HCT116 (cell line): Measurements from ENCODE around the gene CAND2. TPM values are rescaled to one million over a fixed set of nuclear protein-coding genes. Genes with fewer than 3 reads are reported as not detected.

Experiments
- ATAC-seq: fragments of 200-7000 bp; cut with Tn5 transposase; 2 replicates; pipeline ENCODE4 v1.9.1; 2020; ENCODE audit warnings: mild to moderate bottlenecking, moderate library complexity
- BruUV-seq: library from RNA; stranded (reverse); fragments of 400-500 nt; replicated peaks from 2 replicates; lab custom pipeline; 2021; lab: Mats Ljungman, UMichigan
- CTCF ChIA-PET: fragments of 300-600 bp; sonication (Branson Sonifier 250); formaldehyde crosslinking; loops from one replicate; lab custom pipeline; 2021; ENCODE audit warnings: antibody characterized with exemption; lab: Charles Lee
- POLR2A ChIA-PET: fragments of 300-600, 350-600 bp; sonication (Branson Sonifier 250); formaldehyde crosslinking; loops from one replicate; lab custom pipeline; 2021; ENCODE audit warnings: antibody characterized with exemption; lab: Charles Lee
- RAD21 ChIA-PET, 2 experiments: fragments of 300-600 bp; sonication (Branson Sonifier 250); formaldehyde crosslinking; loops; one replicate each; lab custom pipeline; 2023; ENCODE audit warnings: low total read pairs in 2 of 2; ENCODE audit not compliant: uncharacterized antibody in 2 of 2, unreplicated experiment in 2 of 2, low non-redundant PET in 1 of 2; lab: Charles Lee
- DNase-seq: peaks from one replicate; pipeline ENCODE4 v3.0.0-alpha.2; 2010; ENCODE audit warnings: low read depth, low spot score
- H2AFZ ChIP-seq: fragments of 200-600 bp; shearing (Covaris generic), sonication (generic); 2 replicates; pipeline ENCODE4 v1.6.1; 2017; ENCODE audit warnings: low read depth, mixed run types, mixed read lengths, antibody characterized with exemption, low read length; ENCODE audit not compliant: poor library complexity, severe bottlenecking
- H3K27ac ChIP-seq: 2 replicates; pipeline ENCODE4 v1.5.1; 2012; ENCODE audit warnings: low read depth, low read length
- H3K27me3 ChIP-seq: fragments of 200-600 bp; sonication (generic); 2 replicates; pipeline ENCODE4 v1.6.1; 2016; ENCODE audit warnings: mixed run types, low read length, mixed read lengths; ENCODE audit not compliant: insufficient read depth
- H3K36me3 ChIP-seq, 2 experiments: fragments of 200-500 bp in 1 of 2; fragments of 200-600 bp in 1 of 2; sonication (Bioruptor generic) in 1 of 2; sonication (generic) in 1 of 2; 2 replicates each; pipeline versions ENCODE4 v1.5.1 to v1.6.1; 2014 to 2016; ENCODE audit warnings: low read length in 2 of 2, inconsistent platforms in 1 of 2, mixed read lengths in 1 of 2, mixed run types in 1 of 2; ENCODE audit not compliant: insufficient read depth in 2 of 2, control insufficient read depth in 1 of 2
- H3K4me1 ChIP-seq, 2 experiments: fragments of 200-600 bp in 1 of 2; sonication (generic) in 1 of 2; 2 replicates each; pipeline versions ENCODE4 v1.5.1 to v1.6.1; 2012 to 2017; ENCODE audit warnings: low read length in 2 of 2, inconsistent platforms in 1 of 2, mild to moderate bottlenecking in 1 of 2, mixed read lengths in 1 of 2, mixed run types in 1 of 2, moderate library complexity in 1 of 2; ENCODE audit not compliant: insufficient read depth in 2 of 2, control insufficient read depth in 1 of 2
- H3K4me2 ChIP-seq: fragments of 200-600 bp; sonication (generic); 2 replicates; pipeline ENCODE4 v1.6.1; 2017; ENCODE audit warnings: mixed run types, low read length, mixed read lengths
- H3K4me3 ChIP-seq, 2 experiments: fragments of 200-600 bp in 1 of 2; sonication (generic) in 1 of 2; replicated peaks in 1 of 2; 2 replicates each; pipeline ENCODE4 v1.5.1; 2011 to 2016; ENCODE audit warnings: low read length in 2 of 2, control low read depth in 1 of 2, low read depth in 1 of 2, mild to moderate bottlenecking in 1 of 2, mixed read lengths in 1 of 2, mixed run types in 1 of 2
- H3K79me2 ChIP-seq: fragments of 200-600 bp; sonication (generic); 2 replicates; pipeline ENCODE4 v1.6.1; 2017; ENCODE audit warnings: mild to moderate bottlenecking, mixed run types, low read length, moderate library complexity, mixed read lengths; ENCODE audit not compliant: insufficient read depth
- H3K9ac ChIP-seq: fragments of 200-600 bp; sonication (generic); 2 replicates; pipeline ENCODE4 v1.6.1; 2016; ENCODE audit warnings: low read length, mixed read lengths
- H3K9me2 ChIP-seq: fragments of 200-600 bp; sonication (generic), shearing (Covaris generic); 2 replicates; pipeline ENCODE4 v1.6.1; 2017; ENCODE audit warnings: mixed run types, mild to moderate bottlenecking, moderate library complexity; ENCODE audit not compliant: insufficient read depth
- H3K9me3 ChIP-seq, 2 experiments: fragments of 200-500 bp in 1 of 2; fragments of 200-600 bp in 1 of 2; sonication (Bioruptor generic) in 1 of 2; sonication (generic) in 1 of 2; 2 replicates each; pipeline ENCODE4 v1.6.1; 2014 to 2017; ENCODE audit warnings: low read length in 2 of 2, mixed read lengths in 2 of 2, inconsistent platforms in 1 of 2, low read depth in 1 of 2, mild to moderate bottlenecking in 1 of 2, mixed run types in 1 of 2, moderate library complexity in 1 of 2; ENCODE audit not compliant: control insufficient read depth in 1 of 2, insufficient read depth in 1 of 2
- H4K20me1 ChIP-seq: fragments of 200-600 bp; sonication (generic), shearing (Covaris generic); 2 replicates; pipeline ENCODE4 v1.6.1; 2017; ENCODE audit warnings: mixed run types, mild to moderate bottlenecking, moderate library complexity; ENCODE audit not compliant: insufficient read depth
- CBX3 ChIP-seq: IDR thresholded peaks from 2 replicates; pipeline ENCODE4 v1.6.1; 2012; ENCODE audit warnings: low read depth
- JUND ChIP-seq: IDR thresholded peaks from 2 replicates; pipeline ENCODE4 v1.6.1; 2012
- REST ChIP-seq: IDR thresholded peaks from 2 replicates; pipeline ENCODE4 v1.6.1; 2012; ENCODE audit warnings: low read depth
- SIN3A ChIP-seq: IDR thresholded peaks from 2 replicates; pipeline ENCODE4 v1.6.1; 2012; ENCODE audit warnings: low read depth
- ZFX ChIP-seq: fragments of 450-650 bp; IDR thresholded peaks from 2 replicates; pipeline ENCODE4 v1.6.1; 2017
- intact Hi-C: fragments of 100-400 bp; cut with micrococcal nuclease; formaldehyde crosslinking; loops from 2 replicates; pipeline ENCODE4 v1.10.0; 2022
- total RNA-seq: library from RNA; stranded (reverse); gene quantifications from one replicate; pipeline ENCODE4 v1.2.1, GENCODE V29; 2021; ENCODE audit not compliant: unreplicated experiment

The CAND2 gene
- total RNA-seq, 1 experiment from 2014 or later: not detected

- H2AFZ ChIP-seq: no peak overlapping the region
- peaks cover 49% of the 10 kb centered on the region; the same call in 1 of the 2 replicates for H4K20me1 ChIP-seq
- H3K27me3 ChIP-seq: no peaks in the 10 kb centered on the region
- H3K9me3 ChIP-seq: no peaks in the 10 kb centered on the region
- RAD21 ChIA-PET: no interaction called here
- peaks cover 43% of the 10 kb centered on the region for H3K79me2 ChIP-seq
- no TSS peak for BruUV-seq
- H3K27ac ChIP-seq: no peak overlapping the region
- peaks cover 0 to 20% of the 10 kb centered on the region in 2 experiments; a peak in 1 of 4 replicates for H3K4me1 ChIP-seq
- no peak overlapping the region for H3K4me3 ChIP-seq
- DNase-seq (no peak), ATAC-seq (peak; percentile 6; the same call in 1 of the 2 replicates)
- no peaks in the 10 kb centered on the region for H3K9me2 ChIP-seq
- no peak overlapping the region for H3K4me2 ChIP-seq
- intact Hi-C loops: loop anchor here (5.0 kb wide), 1 partner anchor 125 kb away; no protein-coding TSS in a partner anchor
- peaks cover 43 to 63% of the 10 kb centered on the region in 2 experiments for H3K36me3 ChIP-seq
- CTCF ChIA-PET: interaction anchor here (0.6 to 1.6 kb wide), 6 partner anchors 9 to 22 kb away, joined by 3 to 4 read pairs (median 3); partner anchors contain the start of gene RPL32
- no peak overlapping the region for H3K9ac ChIP-seq
- POLR2A ChIA-PET: interaction anchor here (1.1 to 3.1 kb wide), 4 partner anchors 9 to 22 kb away, joined by 3 to 13 read pairs (median 4); partner anchors contain the start of gene RPL32
- no peak for TF ChIP-seq ZFX
- no peak for TF ChIP-seq CBX3
- TF ChIP-seq SIN3A: no peak
- 0 out of 2 replicates have a peak, but pooled peaks have one; percentile 5 for TF ChIP-seq JUND
- no peak for TF ChIP-seq REST
Measured at GRCh38 chr3:12832350-12833221, 36.1 kb downstream of the CAND2 start.
